ENCODE results near the gene TRIM56.

GRCh38 chr7:101120315-101120714 lies 35.0 kb downstream of the TRIM56 start:
- TF ChIP-seq CTCF (IDR thresholded peaks at IDR 0.05; ENCODE audit: low read length), result no peak
- TF ChIP-seq EZH2 (optimal IDR thresholded peaks at IDR 0.05; ENCODE audit: low read depth, low read length), result no peak
